WTC11 (cell line): Measurements from ENCODE around the gene UBE2H. TPM values are rescaled to one million over a fixed set of nuclear protein-coding genes. Genes with fewer than 3 reads are reported as not detected.

Experiments used
- ATAC-seq: fragments of 200-7000 bp; cut with Tn5 transposase; 2 replicates; pipeline ENCODE4 v1.10.0; 2021; ENCODE audit warnings: mild to moderate bottlenecking, moderate library complexity
- CTCF ChIA-PET: fragments of 300-600 bp; sonication (Branson Sonifier 250); formaldehyde crosslinking; loops from one replicate; lab custom pipeline; 2021; ENCODE audit warnings: antibody characterized with exemption; lab: Charles Lee
- POLR2A ChIA-PET: fragments of 350-600 bp; sonication (Branson Sonifier 250); formaldehyde crosslinking; loops from one replicate; lab custom pipeline; 2021; ENCODE audit warnings: antibody characterized with exemption; lab: Charles Lee
- DNase-seq: peaks from one replicate; pipeline ENCODE4 v3.0.0; 2021; ENCODE audit warnings: low spot score
- H3K27ac Mint-ChIP-seq: 2 replicates; pipeline ENCODE4 v1.8.0; 2021; ENCODE audit warnings: mixed read lengths
- H3K27me3 Mint-ChIP-seq: 2 replicates; pipeline ENCODE4 v1.8.0; 2021; ENCODE audit warnings: low read depth, mild to moderate bottlenecking, moderate library complexity, mixed read lengths
- H3K36me3 Mint-ChIP-seq: 2 replicates; pipeline ENCODE4 v1.8.0; 2021; ENCODE audit warnings: mixed read lengths
- H3K4me1 Mint-ChIP-seq: 2 replicates; pipeline ENCODE4 v1.8.0; 2022; ENCODE audit warnings: mixed read lengths
- H3K4me3 Mint-ChIP-seq: 2 replicates; pipeline ENCODE4 v1.8.0; 2021; ENCODE audit warnings: mild to moderate bottlenecking, moderate library complexity, mixed read lengths
- H3K9me3 Mint-ChIP-seq: 2 replicates; pipeline ENCODE4 v1.8.0; 2021; ENCODE audit warnings: mixed read lengths
- ATF1 ChIP-seq: sonication (generic); formaldehyde crosslinking; IDR thresholded peaks from 2 replicates; pipeline ENCODE4 v1.8.1; 2023; ENCODE audit warnings: mild to moderate bottlenecking, moderate library complexity, missing genetic modification reagents
- ATF6 ChIP-seq: sonication (generic); formaldehyde crosslinking; IDR thresholded peaks from 2 replicates; pipeline ENCODE4 v1.8.1; 2023; ENCODE audit warnings: mild to moderate bottlenecking, missing genetic modification reagents
- E2F4 ChIP-seq: sonication (generic); formaldehyde crosslinking; IDR thresholded peaks from 2 replicates; pipeline ENCODE4 v1.8.1; 2022; ENCODE audit warnings: low read depth, mild to moderate bottlenecking, moderate library complexity, missing genetic modification reagents, borderline replicate concordance
- EMX1 ChIP-seq: fragments of 250-450 bp; sonication (Bioruptor Pico); IDR thresholded peaks from 2 replicates; pipeline ENCODE4 v1.8.0; 2021; ENCODE audit warnings: mild to moderate bottlenecking
- NR2C2 ChIP-seq: sonication (generic); formaldehyde crosslinking; IDR thresholded peaks from 2 replicates; pipeline ENCODE4 v1.8.0; 2022; ENCODE audit warnings: mild to moderate bottlenecking, missing genetic modification reagents
- PRRX2 ChIP-seq: fragments of 250-450 bp; sonication (Bioruptor Pico); IDR thresholded peaks from 2 replicates; pipeline ENCODE4 v1.8.0; 2021; ENCODE audit warnings: mild to moderate bottlenecking
- SOX15 ChIP-seq: fragments of 250-450 bp; sonication (Bioruptor Pico); IDR thresholded peaks from 2 replicates; pipeline ENCODE4 v1.9.0; 2021; ENCODE audit warnings: mild to moderate bottlenecking
- total RNA-seq: library from RNA; stranded (reverse); gene quantifications from 3 replicates; pipeline ENCODE4 v1.2.3, GENCODE V29; 2021
- TF ChIP-seq, protein P1 (sequence below): sonication (generic); formaldehyde crosslinking; IDR thresholded peaks from 2 replicates; pipeline ENCODE4 v1.8.0; 2022; ENCODE audit warnings: mild to moderate bottlenecking, missing genetic modification reagents
- TF ChIP-seq, protein P2 (sequence below): sonication (generic); formaldehyde crosslinking; IDR thresholded peaks from 2 replicates; pipeline ENCODE4 v1.8.0; 2022; ENCODE audit warnings: missing genetic modification reagents

The UBE2H gene
- total RNA-seq, 1 experiment from 2014 or later, result 55.0 TPM

- Mint-ChIP-seq H3K27me3 (peaks cover 78% of the 10 kb centered on the region), H3K4me3 (peak overlapping the region; percentile 82), H3K4me1 (peaks cover 51% of the 10 kb centered on the region), H3K27ac (no peak overlapping the region), H3K9me3 (no peaks in the 10 kb centered on the region), H3K36me3 (no peaks in the 10 kb centered on the region)
- TF ChIP-seq, protein P1, sequence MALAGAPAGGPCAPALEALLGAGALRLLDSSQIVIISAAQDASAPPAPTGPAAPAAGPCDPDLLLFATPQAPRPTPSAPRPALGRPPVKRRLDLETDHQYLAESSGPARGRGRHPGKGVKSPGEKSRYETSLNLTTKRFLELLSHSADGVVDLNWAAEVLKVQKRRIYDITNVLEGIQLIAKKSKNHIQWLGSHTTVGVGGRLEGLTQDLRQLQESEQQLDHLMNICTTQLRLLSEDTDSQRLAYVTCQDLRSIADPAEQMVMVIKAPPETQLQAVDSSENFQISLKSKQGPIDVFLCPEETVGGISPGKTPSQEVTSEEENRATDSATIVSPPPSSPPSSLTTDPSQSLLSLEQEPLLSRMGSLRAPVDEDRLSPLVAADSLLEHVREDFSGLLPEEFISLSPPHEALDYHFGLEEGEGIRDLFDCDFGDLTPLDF (CRISPR knock-in tag), result no peak
- TF ChIP-seq ATF1 (CRISPR knock-in tag) (0 out of 2 replicates have a peak, but pooled peaks have one; percentile 23), PRRX2 (CRISPR knock-in tag) (no peak), EMX1 (CRISPR knock-in tag) (no peak), E2F4 (CRISPR knock-in tag) (0 out of 2 replicates have a peak, but pooled peaks have one; percentile 26), ATF6 (CRISPR knock-in tag) (no peak), SOX15 (CRISPR knock-in tag) (no peak), NR2C2 (CRISPR knock-in tag) (no peak)
- TF ChIP-seq, protein P2, sequence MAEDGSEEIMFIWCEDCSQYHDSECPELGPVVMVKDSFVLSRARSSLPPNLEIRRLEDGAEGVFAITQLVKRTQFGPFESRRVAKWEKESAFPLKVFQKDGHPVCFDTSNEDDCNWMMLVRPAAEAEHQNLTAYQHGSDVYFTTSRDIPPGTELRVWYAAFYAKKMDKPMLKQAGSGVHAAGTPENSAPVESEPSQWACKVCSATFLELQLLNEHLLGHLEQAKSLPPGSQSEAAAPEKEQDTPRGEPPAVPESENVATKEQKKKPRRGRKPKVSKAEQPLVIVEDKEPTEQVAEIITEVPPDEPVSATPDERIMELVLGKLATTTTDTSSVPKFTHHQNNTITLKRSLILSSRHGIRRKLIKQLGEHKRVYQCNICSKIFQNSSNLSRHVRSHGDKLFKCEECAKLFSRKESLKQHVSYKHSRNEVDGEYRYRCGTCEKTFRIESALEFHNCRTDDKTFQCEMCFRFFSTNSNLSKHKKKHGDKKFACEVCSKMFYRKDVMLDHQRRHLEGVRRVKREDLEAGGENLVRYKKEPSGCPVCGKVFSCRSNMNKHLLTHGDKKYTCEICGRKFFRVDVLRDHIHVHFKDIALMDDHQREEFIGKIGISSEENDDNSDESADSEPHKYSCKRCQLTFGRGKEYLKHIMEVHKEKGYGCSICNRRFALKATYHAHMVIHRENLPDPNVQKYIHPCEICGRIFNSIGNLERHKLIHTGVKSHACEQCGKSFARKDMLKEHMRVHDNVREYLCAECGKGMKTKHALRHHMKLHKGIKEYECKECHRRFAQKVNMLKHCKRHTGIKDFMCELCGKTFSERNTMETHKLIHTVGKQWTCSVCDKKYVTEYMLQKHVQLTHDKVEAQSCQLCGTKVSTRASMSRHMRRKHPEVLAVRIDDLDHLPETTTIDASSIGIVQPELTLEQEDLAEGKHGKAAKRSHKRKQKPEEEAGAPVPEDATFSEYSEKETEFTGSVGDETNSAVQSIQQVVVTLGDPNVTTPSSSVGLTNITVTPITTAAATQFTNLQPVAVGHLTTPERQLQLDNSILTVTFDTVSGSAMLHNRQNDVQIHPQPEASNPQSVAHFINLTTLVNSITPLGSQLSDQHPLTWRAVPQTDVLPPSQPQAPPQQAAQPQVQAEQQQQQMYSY, result no peak
- ATAC-seq, result peak; percentile 4
- CTCF ChIA-PET, result interaction anchor here (0.7 to 2.3 kb wide), 8 partner anchors 8 to 168 kb away, joined by 3 to 54 read pairs (median 4); no protein-coding TSS in a partner anchor
- POLR2A ChIA-PET, result interaction anchor here (0.6 to 2.3 kb wide), 5 partner anchors 11 to 304 kb away, joined by 3 to 24 read pairs (median 8); no protein-coding TSS in a partner anchor
- DNase-seq, result peak; percentile 81
Measured at GRCh38 chr7:129780974-129781927, 171.5 kb downstream of the UBE2H start.

Other genes with a start within 250 kb of the UBE2H start
- 27.8 to 31.6 TPM (median 28.7 TPM) in 3 replicates for gene ZC3HC1, start 98.4 kb upstream of the UBE2H start, total RNA-seq
- 14.4 to 16.5 TPM (median 15.0 TPM) in 3 replicates for gene KLHDC10, start 117.6 kb upstream of the UBE2H start, total RNA-seq